HEK293T (cell line): ENCODE results near the gene ITSN1.

Experiments used
- ARNT ChIP-seq: fragments of 450-650 bp; IDR thresholded peaks from 2 replicates; pipeline ENCODE4 v1.6.1; 2017; ENCODE audit warnings: mild to moderate bottlenecking
- ZNF384 ChIP-seq: fragments of 450-650 bp; IDR thresholded peaks from 2 replicates; pipeline ENCODE4 v1.6.1; 2016

DNA sequence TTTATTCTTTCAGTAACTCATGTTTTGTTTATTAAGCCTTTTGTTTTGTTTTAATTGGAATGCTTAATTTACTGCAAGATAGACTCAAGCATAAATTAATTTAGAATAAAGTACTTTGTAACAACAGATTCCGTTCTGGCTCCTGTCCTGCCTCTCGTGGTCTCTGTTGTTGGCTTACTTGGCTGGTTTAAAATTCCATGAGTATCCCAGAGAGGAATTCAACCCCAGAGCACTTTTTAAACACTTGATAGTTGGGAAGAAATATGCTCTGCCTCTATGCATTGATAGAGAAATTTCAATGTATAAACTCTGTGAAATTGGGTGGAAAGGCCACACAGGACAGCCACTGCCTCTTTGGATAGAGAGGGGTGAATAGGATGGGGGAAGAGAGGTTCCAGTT is 183.6 kb downstream of the ITSN1 start:
- no peak for TF ChIP-seq ZNF384
- TF ChIP-seq ARNT = no peak
